ENCODE results near the gene KRTAP19-1.
"Not testable (repeated sequence)": the region's sequence is repeated elsewhere in the genome, so short reads cannot be mapped to it uniquely, and the experiment has no call there.

KRTAP19-1 gene

DNA sequence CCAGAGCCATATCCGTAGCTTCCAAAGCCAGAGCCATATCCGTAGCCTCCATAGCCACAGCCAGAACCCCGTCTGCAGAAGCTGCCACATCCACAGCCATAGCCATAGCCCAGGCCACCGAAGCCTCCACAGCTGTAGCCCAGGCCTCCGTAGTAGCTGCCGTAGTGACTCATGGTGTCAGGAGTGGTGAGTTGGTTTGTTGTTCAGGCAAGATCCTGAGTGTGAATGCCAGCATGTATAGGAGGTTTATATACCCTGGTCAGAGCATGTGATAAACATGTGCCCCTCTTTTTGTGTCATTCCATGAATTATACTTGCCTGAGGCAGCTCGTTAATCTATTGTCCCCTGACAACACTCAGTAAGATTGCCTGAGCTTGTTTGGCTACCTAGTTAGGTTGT lies at the start of gene KRTAP19-1:
Gene KRTAP19-1 (minus strand): TSS at position 223 of the 400 bp plus-strand sequence. CDS start 50 bp downstream, at position 173.
- Histone ChIP-seq H3K27me3 (ENCODE audit: control insufficient read depth, insufficient read depth, low read length) (no peaks in the 10 kb centered on the region), H3K9ac (no peak within 1 kb of the TSS), H3K9me3 (ENCODE audit: control insufficient read depth, low read length) (no peaks in the 10 kb centered on the region), H3K4me2 (ENCODE audit: low read length) (no peak within 1 kb of the TSS), H2AFZ (no peak within 1 kb of the TSS), H3K36me3 (ENCODE audit: control insufficient read depth, insufficient read depth, low read length) (no peaks in the 10 kb centered on the region), H3K79me2 (no peaks in the 10 kb centered on the region), H3K4me1 (no peaks in the 10 kb centered on the region), H3K27ac (no peak within 1 kb of the TSS), H3K4me3 (ENCODE audit: low read depth, low read length) (no peak within 1 kb of the TSS)
- TF ChIP-seq, protein P1, sequence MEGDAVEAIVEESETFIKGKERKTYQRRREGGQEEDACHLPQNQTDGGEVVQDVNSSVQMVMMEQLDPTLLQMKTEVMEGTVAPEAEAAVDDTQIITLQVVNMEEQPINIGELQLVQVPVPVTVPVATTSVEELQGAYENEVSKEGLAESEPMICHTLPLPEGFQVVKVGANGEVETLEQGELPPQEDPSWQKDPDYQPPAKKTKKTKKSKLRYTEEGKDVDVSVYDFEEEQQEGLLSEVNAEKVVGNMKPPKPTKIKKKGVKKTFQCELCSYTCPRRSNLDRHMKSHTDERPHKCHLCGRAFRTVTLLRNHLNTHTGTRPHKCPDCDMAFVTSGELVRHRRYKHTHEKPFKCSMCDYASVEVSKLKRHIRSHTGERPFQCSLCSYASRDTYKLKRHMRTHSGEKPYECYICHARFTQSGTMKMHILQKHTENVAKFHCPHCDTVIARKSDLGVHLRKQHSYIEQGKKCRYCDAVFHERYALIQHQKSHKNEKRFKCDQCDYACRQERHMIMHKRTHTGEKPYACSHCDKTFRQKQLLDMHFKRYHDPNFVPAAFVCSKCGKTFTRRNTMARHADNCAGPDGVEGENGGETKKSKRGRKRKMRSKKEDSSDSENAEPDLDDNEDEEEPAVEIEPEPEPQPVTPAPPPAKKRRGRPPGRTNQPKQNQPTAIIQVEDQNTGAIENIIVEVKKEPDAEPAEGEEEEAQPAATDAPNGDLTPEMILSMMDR (IDR thresholded peaks at IDR 0.05) = no peak

DNA sequence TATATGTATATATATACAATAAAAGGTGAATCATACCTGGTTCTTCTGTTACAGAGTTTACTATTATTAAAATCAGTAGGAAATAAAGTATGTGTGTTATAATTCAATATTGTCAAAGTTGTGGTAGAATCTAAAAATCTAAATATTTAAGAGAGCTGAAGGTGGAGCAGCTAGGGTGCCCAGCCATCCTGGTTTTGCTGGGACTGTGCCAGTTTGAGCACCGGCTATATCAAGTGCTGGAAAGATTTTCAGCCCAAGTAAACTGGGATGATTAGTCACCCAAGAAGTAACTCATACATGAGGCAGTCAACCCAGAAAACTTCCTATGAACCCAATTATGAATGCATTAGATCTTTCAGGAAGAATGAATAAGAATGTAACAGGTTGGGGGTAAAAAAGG lies 38.7 kb upstream of the KRTAP19-1 start:
- H3K27me3 ChIP-seq (ENCODE audit: control insufficient read depth, insufficient read depth, low read length) = no peaks in the 10 kb centered on the region
- TF ChIP-seq, protein P1 (IDR thresholded peaks at IDR 0.05) = no peak
- no peak overlapping the region for H3K4me2 ChIP-seq (ENCODE audit: low read length)
- no peaks in the 10 kb centered on the region for H3K79me2 ChIP-seq
- H3K4me3 ChIP-seq (ENCODE audit: low read depth, low read length) = no peak overlapping the region
- no peak overlapping the region for H3K9ac ChIP-seq
- no peak overlapping the region for H2AFZ ChIP-seq
- H3K27ac ChIP-seq = no peak overlapping the region
- no peaks in the 10 kb centered on the region for H3K4me1 ChIP-seq
- no peaks in the 10 kb centered on the region for H3K9me3 ChIP-seq (ENCODE audit: control insufficient read depth, low read length)
- H3K36me3 ChIP-seq (ENCODE audit: control insufficient read depth, insufficient read depth, low read length) = no peaks in the 10 kb centered on the region

DNA sequence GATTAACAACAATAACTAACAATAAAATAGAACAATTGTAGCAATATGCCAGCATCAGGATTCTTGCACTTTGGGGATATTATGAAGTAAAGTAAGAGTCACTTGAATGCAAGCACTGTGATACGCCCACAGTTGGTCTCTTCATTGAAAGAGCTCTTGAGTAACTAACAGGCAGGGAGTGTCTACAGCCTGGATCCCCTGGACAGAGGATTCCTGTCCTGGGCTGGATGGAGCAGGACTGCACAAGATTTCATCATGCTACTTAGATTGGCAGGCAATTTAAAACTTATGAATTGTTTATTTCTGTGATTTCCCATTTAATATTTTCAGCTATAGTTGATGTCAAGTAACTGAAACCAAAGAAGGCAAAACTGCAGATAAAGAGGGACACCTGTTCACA lies 35.5 kb upstream of the KRTAP19-1 start:
- Histone ChIP-seq H3K4me1 (no peaks in the 10 kb centered on the region), H3K79me2 (no peaks in the 10 kb centered on the region), H2AFZ (no peak overlapping the region), H3K4me2 (ENCODE audit: low read length) (no peak overlapping the region), H3K27me3 (ENCODE audit: control insufficient read depth, insufficient read depth, low read length) (no peaks in the 10 kb centered on the region), H3K9ac (no peak overlapping the region), H3K9me3 (ENCODE audit: control insufficient read depth, low read length) (no peaks in the 10 kb centered on the region), H3K36me3 (ENCODE audit: control insufficient read depth, insufficient read depth, low read length) (no peaks in the 10 kb centered on the region), H3K27ac (no peak overlapping the region), H3K4me3 (ENCODE audit: low read depth, low read length) (no peak overlapping the region)
- TF ChIP-seq, protein P1 (IDR thresholded peaks at IDR 0.05) = no peak

DNA sequence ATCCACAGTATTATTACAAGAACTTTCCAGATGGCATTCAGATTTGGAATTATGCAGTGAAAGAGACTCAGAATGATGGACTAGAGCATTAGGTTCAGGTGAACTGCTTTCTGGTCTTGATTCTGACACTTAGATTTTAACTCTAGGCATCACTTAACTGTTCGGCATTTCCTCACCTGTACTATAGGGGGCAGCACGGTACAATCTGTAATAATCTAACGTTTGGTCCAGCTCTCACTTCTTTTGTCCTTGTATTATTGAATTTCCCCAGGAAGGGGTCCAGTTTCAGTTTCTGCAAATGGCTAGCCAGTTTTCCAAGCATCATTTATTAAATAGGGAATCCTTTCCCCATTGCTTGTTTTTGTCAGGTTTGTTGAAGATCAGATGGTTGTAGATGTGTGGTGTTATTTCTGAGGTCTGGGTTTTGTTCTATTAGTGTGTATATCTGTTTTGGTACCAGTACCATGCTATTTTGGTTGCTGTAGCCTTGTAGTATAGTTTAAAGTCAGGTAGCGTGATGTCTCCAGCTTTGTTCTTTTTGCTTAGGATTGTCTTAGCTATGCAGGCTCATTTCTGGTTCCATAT lies 25.5 kb upstream of the KRTAP19-1 start:
- H3K9me3 ChIP-seq (ENCODE audit: control insufficient read depth, low read length); H3K4me1 ChIP-seq; H3K27me3 ChIP-seq (ENCODE audit: control insufficient read depth, insufficient read depth, low read length); H3K4me2 ChIP-seq (ENCODE audit: low read length); H3K79me2 ChIP-seq; H3K4me3 ChIP-seq (ENCODE audit: low read depth, low read length); H3K27ac ChIP-seq; H3K9ac ChIP-seq; H3K36me3 ChIP-seq (ENCODE audit: control insufficient read depth, insufficient read depth, low read length); H2AFZ ChIP-seq: not testable (repeated sequence)

DNA sequence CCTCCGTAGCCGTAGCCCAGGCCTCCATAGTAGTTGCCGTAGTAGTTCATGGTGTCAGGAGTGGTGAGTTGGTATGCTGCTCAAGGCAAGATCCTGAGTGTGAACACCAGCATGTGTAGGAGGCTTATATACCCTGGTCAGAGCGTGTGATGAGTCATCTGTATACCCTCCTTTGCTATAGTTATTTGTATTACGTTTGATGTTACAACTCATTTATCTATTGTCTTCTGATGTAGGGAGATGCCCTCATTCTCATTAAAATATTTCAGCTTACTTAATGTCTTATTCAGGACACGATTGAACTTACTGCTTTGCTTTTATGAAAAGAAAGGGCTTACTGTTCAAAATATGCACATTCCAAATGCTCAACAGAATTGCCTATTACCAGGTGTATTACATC lies 21.9 kb upstream of the KRTAP19-1 start, which contains the start of gene KRTAP19-5:
Gene KRTAP19-5 (minus strand): TSS at position 101 of the 400 bp plus-strand sequence. CDS start 51 bp downstream, at position 50.
- H3K27ac ChIP-seq = no peak within 1 kb of the TSS
- no peaks in the 10 kb centered on the region for H3K36me3 ChIP-seq (ENCODE audit: control insufficient read depth, insufficient read depth, low read length)
- no peak within 1 kb of the TSS for H3K4me3 ChIP-seq (ENCODE audit: low read depth, low read length)
- H3K4me2 ChIP-seq (ENCODE audit: low read length) = no peak within 1 kb of the TSS
- TF ChIP-seq, protein P1 (IDR thresholded peaks at IDR 0.05) = no peak
- H3K27me3 ChIP-seq (ENCODE audit: control insufficient read depth, insufficient read depth, low read length) = no peaks in the 10 kb centered on the region
- H3K9ac ChIP-seq = no peak within 1 kb of the TSS
- no peaks in the 10 kb centered on the region for H3K9me3 ChIP-seq (ENCODE audit: control insufficient read depth, low read length)
- H2AFZ ChIP-seq = no peak within 1 kb of the TSS
- no peaks in the 10 kb centered on the region for H3K4me1 ChIP-seq
- no peaks in the 10 kb centered on the region for H3K79me2 ChIP-seq

Data from parathyroid adenoma (tissue), 2 donors.